H1 (cell line): ENCODE measurements around the gene TESMIN. TPM values are rescaled to one million over a fixed set of nuclear protein-coding genes. Genes with fewer than 3 reads are reported as not detected.

Source experiments
- CTCF ChIA-PET: fragments of 300-600 bp; sonication (Branson Sonifier 250); formaldehyde crosslinking; loops from one replicate; lab custom pipeline; 2021; ENCODE audit not compliant: partially characterized antibody; lab: Charles Lee
- POLR2A ChIA-PET: fragments of 300-600 bp; sonication (Branson Sonifier 250); formaldehyde crosslinking; loops from one replicate; lab custom pipeline; 2021; ENCODE audit warnings: inconsistent platforms; ENCODE audit not compliant: partially characterized antibody; lab: Charles Lee
- DNase-seq, 2 experiments: peaks; one replicate each; pipeline versions ENCODE4 v3.0.0 to v3.0.0-alpha.2; 2010 to 2022; ENCODE audit warnings: low spot score in 2 of 2, low read depth in 1 of 2, mixed read lengths in 1 of 2
- FAIRE-seq: peaks from 2 replicates; lab custom pipeline; 2011; peaks lifted over from hg19 to GRCh38; lab: Jason Lieb, UNC
- H2AFZ ChIP-seq: 2 replicates; pipeline ENCODE4 v1.8.1; 2012; ENCODE audit warnings: low read length, inconsistent platforms
- H2AK5ac ChIP-seq: 2 replicates; pipeline ENCODE4 v1.6.1; 2013; ENCODE audit warnings: low read depth, low read length
- H2BK120ac ChIP-seq: replicated peaks from 2 replicates; pipeline ENCODE3; 2013; ENCODE audit warnings: low read depth, low read length, inconsistent platforms
- H2BK12ac ChIP-seq: 2 replicates; pipeline ENCODE4 v1.6.1; 2013; ENCODE audit warnings: low read depth, low read length
- H2BK15ac ChIP-seq: 2 replicates; pipeline ENCODE4 v1.6.1; 2013; ENCODE audit warnings: low read length
- H2BK20ac ChIP-seq: 2 replicates; pipeline ENCODE4 v1.6.1; 2013; ENCODE audit warnings: low read length
- H2BK5ac ChIP-seq: 2 replicates; pipeline ENCODE4 v1.6.1; 2013; ENCODE audit warnings: low read depth, low read length
- H3K14ac ChIP-seq: 2 replicates; pipeline ENCODE4 v1.6.1; 2013; ENCODE audit warnings: inconsistent platforms; ENCODE audit not compliant: insufficient read length
- H3K18ac ChIP-seq: 2 replicates; pipeline ENCODE4 v1.6.1; 2013; ENCODE audit warnings: low read length; ENCODE audit errors: extremely low read depth
- H3K23ac ChIP-seq: 2 replicates; pipeline ENCODE4 v1.6.1; 2013; ENCODE audit warnings: inconsistent platforms; ENCODE audit not compliant: insufficient read length
- H3K23me2 ChIP-seq: 2 replicates; pipeline ENCODE4 v1.6.1; 2013; ENCODE audit warnings: low read depth, low read length
- H3K27ac ChIP-seq: 2 replicates; pipeline ENCODE4 v1.6.1; 2011; ENCODE audit warnings: low read depth, low read length, inconsistent platforms
- H3K27me3 ChIP-seq, 4 experiments: replicated peaks in 1 of 4; 1 replicate in 1 of 4; 2 replicates in 3 of 4; pipeline versions ENCODE4 v1.6.1 to v1.8.1; 2011 to 2013; ENCODE audit warnings: low read length in 3 of 4, mild to moderate bottlenecking in 3 of 4, inconsistent platforms in 2 of 4, mixed read lengths in 2 of 4, moderate library complexity in 1 of 4; ENCODE audit not compliant: control insufficient read depth in 3 of 4, insufficient read depth in 3 of 4; ENCODE audit errors: extremely low read depth in 1 of 4
- H3K36me3 ChIP-seq, 4 experiments: 2 replicates each; pipeline versions ENCODE4 v1.6.1 to v1.8.1; 2011 to 2013; ENCODE audit warnings: mild to moderate bottlenecking in 4 of 4, low read length in 3 of 4, moderate library complexity in 2 of 4, control low read depth in 1 of 4, inconsistent platforms in 1 of 4; ENCODE audit not compliant: insufficient read depth in 4 of 4, control insufficient read depth in 2 of 4
- H3K4ac ChIP-seq: replicated peaks from 2 replicates; pipeline ENCODE3; 2013; ENCODE audit warnings: low read length, low read depth, mixed read lengths, inconsistent platforms; ENCODE audit not compliant: insufficient read length
- H3K4me1 ChIP-seq, 4 experiments: replicated peaks in 1 of 4; 1 replicate in 1 of 4; 2 replicates in 3 of 4; pipeline versions ENCODE4 v1.6.1 to v1.8.1; 2011 to 2013; ENCODE audit warnings: low read length in 3 of 4, inconsistent platforms in 2 of 4, mixed read lengths in 1 of 4; ENCODE audit not compliant: insufficient read depth in 4 of 4, control insufficient read depth in 3 of 4
- H3K4me2 ChIP-seq, 2 experiments: 2 replicates each; pipeline versions ENCODE4 v1.6.1 to v1.8.1; 2011 to 2013; ENCODE audit warnings: low read depth in 2 of 2, low read length in 2 of 2, control low read depth in 1 of 2, inconsistent platforms in 1 of 2, mild to moderate bottlenecking in 1 of 2; ENCODE audit not compliant: insufficient read depth in 1 of 2
- H3K4me3 ChIP-seq, 4 experiments: fragments of 200-600, 300-600 bp in 1 of 4; sonication (generic), shearing (Covaris generic), sonication (Bioruptor Twin) in 1 of 4; 2 replicates each; pipeline versions ENCODE4 v1.5.1 to v1.8.1; 2011 to 2016; ENCODE audit warnings: low read length in 4 of 4, low read depth in 3 of 4, control low read depth in 2 of 4, inconsistent platforms in 2 of 4, mild to moderate bottlenecking in 2 of 4, mixed read lengths in 1 of 4, moderate library complexity in 1 of 4; ENCODE audit not compliant: insufficient read depth in 2 of 4; ENCODE audit errors: extremely low read depth in 1 of 4
- H3K56ac ChIP-seq: replicated peaks from 2 replicates; pipeline ENCODE3; 2013; ENCODE audit warnings: low read depth, mild to moderate bottlenecking, mixed read lengths, low read length, inconsistent platforms; ENCODE audit not compliant: insufficient read length
- H3K79me1 ChIP-seq: 2 replicates; pipeline ENCODE4 v1.6.1; 2013; ENCODE audit warnings: low read depth, low read length, control low read depth
- H3K79me2 ChIP-seq, 2 experiments: 2 replicates each; pipeline versions ENCODE4 v1.6.1 to v1.8.1; 2012 to 2013; ENCODE audit warnings: low read length in 2 of 2, mild to moderate bottlenecking in 2 of 2, inconsistent platforms in 1 of 2; ENCODE audit not compliant: insufficient read depth in 2 of 2, control insufficient read depth in 1 of 2
- H3K9ac ChIP-seq, 4 experiments: replicated peaks in 1 of 4; 1 replicate in 1 of 4; 2 replicates in 3 of 4; pipeline versions ENCODE4 v1.6.1 to v1.8.1; 2011 to 2013; ENCODE audit warnings: low read depth in 3 of 4, low read length in 3 of 4, control low read depth in 2 of 4, mild to moderate bottlenecking in 2 of 4, moderate library complexity in 2 of 4, inconsistent platforms in 1 of 4; ENCODE audit errors: extremely low read depth in 1 of 4
- H3K9me3 ChIP-seq, 2 experiments: 2 replicates each; pipeline versions ENCODE4 v1.6.1 to v1.8.1; 2012 to 2013; ENCODE audit warnings: mild to moderate bottlenecking in 2 of 2, moderate library complexity in 2 of 2, control low read depth in 1 of 2, inconsistent platforms in 1 of 2, low read depth in 1 of 2, low read length in 1 of 2, mixed read lengths in 1 of 2; ENCODE audit not compliant: insufficient read depth in 2 of 2
- H4K20me1 ChIP-seq, 2 experiments: replicated peaks in 1 of 2; 2 replicates each; pipeline versions ENCODE3 to v1.8.1; 2011 to 2013; ENCODE audit warnings: inconsistent platforms in 2 of 2, low read length in 2 of 2, mild to moderate bottlenecking in 1 of 2; ENCODE audit not compliant: insufficient read depth in 2 of 2, control insufficient read depth in 1 of 2
- H4K5ac ChIP-seq: 2 replicates; pipeline ENCODE4 v1.6.1; 2013; ENCODE audit warnings: low read length, low read depth, mixed read lengths, inconsistent platforms; ENCODE audit not compliant: insufficient read length
- H4K8ac ChIP-seq: 2 replicates; pipeline ENCODE4 v1.8.0; 2013; ENCODE audit warnings: mild to moderate bottlenecking, moderate library complexity, low read length, inconsistent platforms; ENCODE audit not compliant: insufficient read depth; ENCODE audit errors: extremely low read depth
- H4K91ac ChIP-seq: replicated peaks from 2 replicates; pipeline ENCODE3; 2013; ENCODE audit warnings: low read length, mixed read lengths, inconsistent platforms; ENCODE audit not compliant: insufficient read length
- CTCF ChIP-seq, 3 experiments: IDR thresholded peaks; 1 replicate in 2 of 3; 2 replicates in 1 of 3; pipeline versions ENCODE4 v1.5.1 to v1.6.1; 2011; ENCODE audit warnings: low read length in 3 of 3, mild to moderate bottlenecking in 3 of 3, inconsistent platforms in 2 of 3, low read depth in 1 of 3, moderate library complexity in 1 of 3; ENCODE audit not compliant: insufficient read depth in 1 of 3; ENCODE audit errors: control extremely low read depth in 1 of 3
- RAD21 ChIP-seq, 2 experiments: IDR thresholded peaks in 1 of 2; conservative IDR thresholded peaks in 1 of 2; 2 replicates each; pipeline ENCODE4 v1.6.1; 2011; ENCODE audit warnings: low read depth in 2 of 2, low read length in 2 of 2, improper control_type of control experiment in 1 of 2, inconsistent platforms in 1 of 2, mild to moderate bottlenecking in 1 of 2, moderate library complexity in 1 of 2
- TCF12 ChIP-seq: IDR thresholded peaks from 2 replicates; pipeline ENCODE4 v1.6.1; 2011; ENCODE audit warnings: low read depth, mild to moderate bottlenecking, low read length
- WGBS, 2 experiments: shearing (Covaris generic) in 1 of 2; methylation state at CpG; one replicate each; pipeline versions ENCODE4 v1.1.6 to v1.1.7; 2013 to 2015; ENCODE audit warnings: low lambda C conversion rate in 2 of 2, mixed read lengths in 2 of 2, inconsistent platforms in 1 of 2, low coverage in 1 of 2, missing lambda C conversion rate in 1 of 2; ENCODE audit not compliant: insufficient replicate concordance in 2 of 2, insufficient coverage in 1 of 2, insufficient read length in 1 of 2; ENCODE audit errors: extremely low coverage in 1 of 2, missing lambda C conversion rate in 1 of 2; 5-methylcytosine and 5-hydroxymethylcytosine counted together
- polyA plus RNA-seq, 7 experiments: library from polyadenylated mRNA; depleted of rRNA in 3 of 7; stranded (reverse) in 5 of 7; unstranded in 2 of 7; fragments of >200 nt in 5 of 7; fragments of 200-250 nt in 2 of 7; gene quantifications; 1 replicate in 5 of 7; 2 replicates in 1 of 7; 4 replicates in 1 of 7; pipeline versions ENCODE4 v1.2.1 to v1.2.3, GENCODE V29; 2011 to 2013; ENCODE audit warnings: missing spikeins in 2 of 7, mixed read lengths in 2 of 7
- total RNA-seq: library from RNA; stranded (reverse); fragmentation: NEBNext Ultra II Directional; extraction: Animal tissue kit (Norgen Biotek cat#: 25700); gene quantifications from 2 replicates; pipeline ENCODE4 v1.2.1, GENCODE V29; 2021

Gene TESMIN
- total and polyA plus RNA-seq, 2 of the 8 experiments (the other 6 are each of a cell fraction or from before 2014, with no cell fraction given) = 22.6 to 61.1 TPM

DNA sequence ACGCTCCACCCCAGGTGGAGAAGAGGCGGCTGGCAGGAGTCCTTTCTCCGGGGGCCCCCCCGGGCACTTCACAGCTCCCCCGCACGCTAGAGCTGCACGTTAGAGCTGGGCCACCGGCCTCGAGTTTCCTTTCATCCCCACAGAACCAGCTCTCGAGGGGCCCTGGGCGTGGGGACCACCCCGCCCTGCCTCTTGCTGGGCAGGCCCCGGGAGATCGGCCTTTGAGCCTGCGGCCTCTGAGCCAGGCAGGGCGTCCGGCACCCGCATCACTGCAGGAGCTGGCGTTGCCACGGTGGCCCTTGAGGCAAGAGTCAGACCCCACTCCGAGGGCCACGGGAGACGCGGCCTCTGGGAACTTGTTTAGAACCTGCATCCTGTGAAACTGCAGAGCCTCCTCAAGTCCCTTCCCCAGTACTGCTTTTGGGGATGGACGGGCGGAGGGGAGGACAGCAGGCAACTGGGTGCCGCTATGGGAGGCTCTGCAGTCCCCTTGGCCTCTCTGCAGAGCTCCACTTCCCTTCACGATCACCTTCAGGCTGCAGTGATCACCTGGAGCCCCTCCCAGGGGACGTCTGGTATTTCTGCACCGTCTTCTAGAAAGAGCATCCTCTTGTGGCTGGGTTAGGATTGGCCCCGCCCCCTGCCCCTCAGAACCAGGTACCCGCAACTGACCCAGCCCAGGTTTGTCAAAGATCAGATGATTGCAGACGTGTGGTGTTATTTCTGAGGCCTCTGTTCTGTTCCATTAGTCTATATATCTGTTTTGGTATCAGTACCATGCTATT is 80.9 kb downstream of the TESMIN start:
- Histone ChIP-seq H4K5ac (no peak overlapping the region), H2BK120ac (no peak overlapping the region), H3K23ac (no peak overlapping the region), H3K9ac (no peak overlapping the region), H3K4me1 (peaks cover 0 to 5% (median 2%) of the 10 kb centered on the region in 4 experiments; a peak in 3 of 7 replicates), H2BK12ac (peak overlapping the region; percentile 80; the same call in 1 of the 2 replicates), H2BK15ac (no peak overlapping the region), H4K91ac (no peak overlapping the region), H3K4ac (no peak overlapping the region), H3K18ac (no peak overlapping the region), H4K20me1 (no peaks in the 10 kb centered on the region), H2AFZ (no peak overlapping the region), H2BK5ac (no peak overlapping the region), H2AK5ac (no peak overlapping the region), H4K8ac (peak overlapping the region; percentile 71; the same call in 1 of the 2 replicates), H3K79me2 (no peaks in the 10 kb centered on the region), H3K79me1 (no peaks in the 10 kb centered on the region), H3K56ac (no peak overlapping the region), H3K36me3 (no peaks in the 10 kb centered on the region; a peak in 1 of 8 replicates), H3K4me2 (no peak overlapping the region), H2BK20ac (no peak overlapping the region), H3K27me3 (no peaks in the 10 kb centered on the region), H3K9me3 (no peaks in the 10 kb centered on the region), H3K4me3 (no peak overlapping the region), H3K27ac (no peak overlapping the region), H3K23me2 (no peaks in the 10 kb centered on the region; the same call in 1 of the 2 replicates), H3K14ac (no peak overlapping the region)
- FAIRE-seq (no peak), DNase-seq (no peak)
- ChIA-PET CTCF (interaction anchor here (1.1 to 1.6 kb wide), 5 partner anchors 9 to 77 kb away, joined by 3 to 5 read pairs (median 3); no protein-coding TSS in a partner anchor), POLR2A (interaction anchor here (0.9 to 2.8 kb wide), 2 partner anchors 11 to 15 kb away, joined by 3 to 17 read pairs; partner anchors contain the start of gene GAL)
- TF ChIP-seq CTCF (IDR thresholded peaks at IDR 0.05; ENCODE audit: control extremely low read depth in 1 of 3, insufficient read depth in 1 of 3, low read depth in 1 of 3, low read length in 3 of 3) (peak; percentile 11 to 40 (median 32)), TCF12 (no peak), RAD21 (IDR thresholded peaks at IDR 0.05 in 1 of 2, conservative IDR thresholded peaks at IDR 0.05 in 1 of 2; ENCODE audit: low read depth in 2 of 2, low read length in 2 of 2) (peak; percentile 14 to 39; a peak in 2 of 4 replicates)
- WGBS, 2 experiments = 84% methylated on average over 24 of the region's 33 CpGs; no CpG with 5 or more reads in 1 of the 2 experiments
